GM19099 (cell line): ENCODE results near the gene RERE.

Source experiments
- POLR2A ChIP-seq: IDR thresholded peaks from 3 replicates; pipeline ENCODE4 v1.6.1; 2011; ENCODE audit warnings: low read depth; ENCODE audit not compliant: insufficient read length; ENCODE audit errors: extremely low read depth

RERE gene

DNA sequence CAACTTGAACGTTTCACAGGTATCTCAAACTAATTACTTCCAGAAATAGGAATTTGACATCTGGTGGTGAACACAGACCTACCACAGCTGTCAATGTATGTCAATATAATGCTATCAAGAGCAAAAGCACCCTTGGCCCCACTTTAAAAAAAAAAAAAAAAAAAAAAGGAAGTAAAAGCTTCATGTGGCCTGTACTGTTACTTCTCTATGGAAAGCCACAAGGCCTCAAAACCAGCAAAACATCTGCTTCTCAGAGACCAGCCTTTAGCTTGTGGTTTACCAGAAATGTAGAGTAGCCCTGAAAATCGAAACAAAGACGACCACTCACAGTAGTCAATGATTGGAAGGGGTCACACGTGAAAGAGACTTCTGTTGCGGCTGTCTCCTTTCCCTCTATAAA, 389.9 kb downstream of the RERE start:
- TF ChIP-seq POLR2A, result no peak

DNA sequence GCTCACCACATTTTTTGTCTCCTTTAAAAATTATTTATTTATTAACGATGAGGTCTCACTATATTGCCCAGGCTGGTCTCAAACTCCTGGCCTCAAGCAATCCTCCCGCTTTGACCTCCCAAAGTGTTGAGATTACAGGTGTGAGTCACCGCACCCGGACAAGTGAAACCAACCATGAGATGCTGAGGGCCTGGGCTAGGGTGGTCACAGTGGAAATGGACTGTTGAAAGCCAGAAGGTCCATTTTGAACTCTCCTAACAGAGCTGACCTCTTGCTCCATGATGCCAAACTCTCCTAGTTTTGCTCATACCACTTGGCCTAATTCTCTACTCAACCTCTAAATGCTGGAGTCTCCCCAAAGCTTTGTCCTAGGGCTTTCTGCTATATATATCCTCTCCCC, 390.4 kb downstream of the RERE start:
- TF ChIP-seq POLR2A, result no peak

DNA sequence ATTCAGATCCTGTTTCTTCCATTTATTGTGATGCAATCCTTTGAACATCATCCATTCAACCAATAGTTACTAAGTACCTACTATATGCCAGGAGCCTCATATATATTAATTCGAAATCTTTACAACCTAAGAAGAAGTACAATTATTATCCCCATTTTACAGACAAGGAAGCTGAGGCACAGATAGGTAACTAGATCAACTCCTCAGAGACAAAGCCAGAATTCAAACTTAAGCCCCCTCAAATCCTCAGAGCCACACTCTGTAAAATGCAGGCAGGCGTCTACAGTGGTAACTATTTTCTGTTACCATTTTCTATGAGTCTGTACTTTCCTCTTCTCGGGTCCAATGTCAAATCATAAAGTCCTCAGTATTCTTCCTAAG, 391.7 kb downstream of the RERE start:
- TF ChIP-seq POLR2A, result no peak

DNA sequence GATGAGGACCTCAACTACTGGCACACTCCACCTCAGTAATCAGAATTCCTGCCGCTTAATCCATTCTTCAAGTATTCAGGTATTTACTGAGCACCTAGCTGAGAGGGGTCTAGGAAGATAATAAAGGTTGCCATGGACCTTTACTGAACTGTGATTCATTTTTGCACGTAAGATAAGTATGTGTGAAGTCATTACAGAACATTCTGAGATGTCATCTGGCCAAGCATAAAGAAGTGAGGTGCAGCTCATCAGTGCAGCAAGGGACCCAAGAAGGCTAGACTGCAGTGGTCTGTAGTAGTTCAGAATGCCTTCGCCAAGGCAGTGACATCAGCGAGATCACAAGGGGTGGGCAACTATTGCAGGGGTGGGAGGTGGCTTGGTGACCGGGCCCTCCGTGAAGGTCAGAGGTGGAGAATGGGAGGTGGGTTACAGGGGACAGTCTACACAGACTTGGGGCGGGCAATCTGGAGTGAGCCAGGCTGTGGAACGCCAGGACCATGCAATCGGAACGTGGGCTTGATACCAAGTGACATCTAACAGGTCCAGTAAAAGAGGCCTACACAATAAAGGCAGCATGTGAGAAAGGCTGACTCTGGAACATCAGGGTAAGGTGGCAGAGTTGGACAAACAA, 392.2 kb downstream of the RERE start:
- TF ChIP-seq POLR2A, result no peak

DNA sequence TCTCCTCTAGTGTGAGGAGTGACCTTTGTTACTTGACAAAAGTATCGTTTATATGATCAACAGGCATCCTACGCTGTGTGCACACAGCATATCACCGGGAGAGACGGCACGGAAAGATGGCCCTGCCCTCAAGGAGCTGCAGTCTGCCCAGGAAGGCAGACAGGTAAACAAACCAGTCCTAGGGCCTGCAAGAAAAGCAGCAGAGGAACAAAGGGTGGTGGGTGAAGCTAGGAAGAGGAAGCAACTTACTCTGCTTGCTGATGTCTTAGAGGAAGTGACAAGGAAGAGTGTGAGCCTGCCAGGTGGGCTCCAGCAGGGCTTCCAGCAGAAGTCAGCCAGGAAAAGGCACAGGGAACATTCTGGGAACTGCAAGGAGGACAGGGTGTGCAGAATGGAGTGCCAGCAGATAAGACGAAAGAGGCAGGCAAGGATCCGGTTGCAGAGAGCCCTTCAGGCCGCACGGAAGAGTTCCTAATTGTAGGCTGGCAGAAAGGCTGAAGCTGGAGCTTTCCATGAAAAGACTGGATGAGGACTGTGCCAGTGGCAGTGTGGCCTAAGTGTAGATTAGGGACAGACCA, 392.8 kb downstream of the RERE start:
- TF ChIP-seq POLR2A, result no peak

DNA sequence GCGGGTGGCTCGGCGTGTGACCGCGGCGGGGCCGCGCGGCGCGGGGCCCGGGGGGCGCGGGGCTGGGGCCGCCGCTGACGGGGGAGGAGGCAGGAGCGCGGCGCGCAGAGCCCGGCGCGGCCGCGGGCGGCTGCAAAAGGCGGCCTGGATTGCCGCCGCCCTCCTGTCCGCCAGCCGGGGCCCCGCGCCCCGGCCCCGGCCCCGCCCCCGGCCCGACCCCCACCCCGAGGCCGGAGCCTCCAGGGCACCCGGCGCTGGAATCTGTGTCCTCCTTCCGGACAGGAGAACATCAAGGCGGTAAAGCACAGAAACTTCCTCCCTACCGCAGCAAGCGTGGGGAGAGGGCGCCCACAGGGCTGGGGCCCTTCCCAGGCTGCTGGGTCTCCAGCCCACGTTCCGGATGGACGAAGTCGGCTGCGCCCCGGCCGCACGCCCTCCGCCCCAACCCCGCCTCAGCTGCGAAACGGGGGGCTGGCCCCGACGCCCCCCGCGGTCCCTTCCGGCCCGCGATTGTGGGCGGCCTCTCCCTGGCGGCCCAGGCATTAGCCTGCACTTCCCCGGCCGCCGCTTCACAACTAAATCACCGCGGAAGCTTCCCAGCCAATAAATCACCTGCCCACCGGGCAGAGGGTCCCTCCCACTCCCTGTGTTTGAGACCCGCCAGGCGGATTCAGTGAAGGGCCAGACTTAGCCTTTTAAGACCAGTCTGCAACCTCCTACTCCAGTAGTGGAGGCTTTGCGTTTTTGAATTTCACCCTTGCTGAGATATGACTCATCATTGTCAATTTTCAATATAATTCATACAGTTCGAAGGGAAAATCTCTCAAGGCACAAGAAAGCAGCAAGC, 393.5 kb downstream of the RERE start:
- peak; percentile 44 for TF ChIP-seq POLR2A

DNA sequence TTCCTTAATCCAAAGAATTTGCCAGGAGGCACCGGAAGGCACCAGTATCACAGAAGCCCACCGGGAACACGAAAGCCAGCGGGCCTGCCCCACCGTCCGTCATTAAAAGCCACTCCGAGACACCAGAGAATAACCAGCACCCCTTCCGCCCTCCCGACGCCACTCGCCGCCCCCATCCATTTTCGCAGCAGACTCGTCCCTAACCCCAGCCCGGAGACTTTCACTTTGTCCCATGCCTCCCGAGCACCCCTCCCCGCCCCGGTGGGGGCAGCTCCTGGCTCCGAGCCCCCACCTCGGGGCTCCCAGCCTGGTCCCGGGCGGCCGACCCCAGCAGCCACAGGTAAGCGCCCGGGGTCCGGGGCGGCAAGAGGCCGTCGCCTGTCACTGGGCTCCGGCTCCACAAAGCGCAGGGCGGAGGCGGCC, 394.2 kb downstream of the RERE start:
- peak; percentile 22 for TF ChIP-seq POLR2A

DNA sequence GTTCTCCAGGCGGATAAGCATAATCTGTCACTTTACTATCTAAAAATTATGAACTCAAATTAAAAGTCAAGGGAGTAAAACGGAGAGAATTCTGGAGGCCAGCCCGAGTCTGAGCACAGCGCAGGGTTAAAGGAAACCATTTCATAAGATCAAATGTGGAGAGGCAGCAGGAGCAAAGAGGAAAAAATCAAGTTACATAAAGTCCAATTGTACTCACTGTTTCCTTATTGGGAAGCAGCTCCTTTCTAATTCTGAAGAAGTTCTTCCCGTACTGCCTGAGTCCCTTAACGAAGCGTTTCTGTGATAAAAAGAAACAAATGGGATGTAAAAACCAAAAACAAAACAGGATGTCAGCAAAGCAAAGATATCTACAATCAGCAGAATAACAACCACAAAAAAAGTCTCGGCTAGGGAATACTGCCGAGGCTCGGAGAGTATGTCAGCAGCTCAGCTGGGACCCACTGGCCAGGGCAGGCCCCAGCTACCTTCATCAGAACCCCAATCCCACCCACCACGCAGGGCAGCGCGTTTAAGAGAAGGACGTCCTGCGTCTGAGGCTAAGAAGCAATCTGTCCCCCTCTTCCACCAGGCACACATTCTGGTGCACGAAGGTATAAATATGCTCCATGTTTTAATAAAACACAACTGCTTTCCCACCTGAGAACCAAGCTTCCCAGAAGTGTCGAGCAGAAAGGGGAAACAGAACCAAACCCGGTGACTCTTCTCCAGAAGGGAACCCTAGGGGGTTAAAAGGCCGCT, 394.8 kb downstream of the RERE start:
- TF ChIP-seq POLR2A, result peak; percentile 24

DNA sequence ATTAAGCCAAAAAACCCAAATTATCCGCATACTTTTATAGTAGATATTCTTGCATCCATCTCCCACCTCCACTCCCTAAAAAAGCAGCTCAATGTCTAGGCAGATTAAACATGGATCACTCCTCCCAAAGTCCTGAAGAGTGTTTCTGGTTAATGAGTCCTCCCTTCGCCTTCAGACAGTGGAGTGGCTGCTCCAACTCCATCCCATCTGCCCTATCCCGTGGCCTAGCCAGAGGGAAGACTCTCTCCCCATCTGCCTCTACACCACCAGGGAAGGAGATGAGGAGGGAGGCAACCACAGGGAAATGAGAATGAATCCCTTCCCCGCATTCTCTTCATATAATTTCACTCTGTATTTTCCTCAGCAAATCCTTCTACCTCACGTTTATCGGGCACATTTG, 395.7 kb downstream of the RERE start:
- no peak for TF ChIP-seq POLR2A

DNA sequence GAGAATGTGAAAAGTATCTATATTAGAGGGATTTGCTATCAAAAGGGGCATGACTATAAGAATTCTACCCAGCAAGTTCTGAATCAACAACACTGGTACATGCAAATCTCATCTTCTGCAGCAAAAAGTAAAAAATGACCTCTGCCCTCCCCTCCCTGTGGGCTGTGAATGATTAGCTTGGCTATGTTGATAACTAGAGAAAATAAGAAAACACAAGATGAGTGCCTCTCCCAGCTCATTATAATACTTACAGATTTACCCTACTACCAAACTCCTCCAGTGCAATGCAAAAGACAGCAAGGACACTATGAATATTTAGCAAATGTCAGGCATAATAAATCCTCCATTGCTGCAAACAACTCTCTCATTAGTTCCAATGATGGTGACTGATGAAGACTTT, 397.1 kb downstream of the RERE start:
- no peak for TF ChIP-seq POLR2A

DNA sequence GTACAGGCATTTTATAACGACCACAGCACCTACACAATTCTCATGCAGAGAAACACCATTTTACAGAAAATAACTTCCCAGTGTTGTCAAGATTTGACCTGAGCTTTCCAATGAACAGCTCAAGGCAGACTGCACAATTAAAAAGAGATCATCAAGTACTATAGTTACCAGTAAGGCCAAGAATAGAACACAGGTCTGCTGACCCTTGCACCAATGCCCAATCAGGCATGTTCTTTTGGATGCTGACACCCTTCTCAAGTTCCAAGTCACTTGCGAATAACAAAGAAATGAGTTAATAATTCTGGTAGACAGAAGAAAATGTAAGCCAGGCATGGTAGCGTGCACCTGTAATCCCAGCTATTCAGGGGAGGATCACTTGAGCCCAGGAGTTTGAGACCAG, 397.6 kb downstream of the RERE start:
- peak; percentile 22 for TF ChIP-seq POLR2A

DNA sequence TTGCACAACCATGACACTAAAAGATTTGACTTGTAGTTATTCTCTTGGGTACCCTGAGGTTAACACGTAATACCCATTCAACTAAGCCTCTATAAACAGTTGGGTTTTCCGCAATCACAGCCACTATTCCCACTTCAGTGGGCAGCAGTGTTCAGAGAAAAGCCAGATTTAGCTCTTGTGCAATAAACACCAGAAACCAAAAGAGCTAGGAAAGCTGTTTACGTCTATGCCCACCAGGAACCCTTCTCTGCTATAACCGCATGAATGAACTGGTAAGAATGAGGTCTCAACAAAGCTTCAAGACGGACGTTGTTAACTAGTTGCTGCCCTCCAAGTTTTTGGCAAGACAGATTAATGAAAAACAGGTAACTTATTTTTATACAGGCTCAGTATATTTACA, 398.3 kb downstream of the RERE start:
- no peak for TF ChIP-seq POLR2A

DNA sequence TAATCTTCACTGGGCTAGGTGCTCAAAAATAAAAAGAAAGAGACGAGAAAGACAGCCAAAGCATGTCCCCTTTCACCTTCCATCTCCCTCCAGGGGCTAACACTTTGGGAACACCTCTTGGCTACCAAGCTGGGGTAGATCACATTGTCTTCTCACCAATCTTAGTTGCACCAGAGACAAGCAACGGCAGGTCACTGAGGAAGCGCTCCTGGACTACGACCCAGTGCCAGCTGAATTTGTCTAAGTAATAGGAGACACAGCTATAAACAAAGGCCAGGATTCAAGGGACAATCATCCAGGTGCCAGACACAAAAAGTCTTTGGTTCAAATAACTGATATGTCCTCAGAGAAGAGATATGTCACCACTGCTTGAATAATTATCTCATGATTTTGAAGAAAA, 399.1 kb downstream of the RERE start:
- no peak for TF ChIP-seq POLR2A

DNA sequence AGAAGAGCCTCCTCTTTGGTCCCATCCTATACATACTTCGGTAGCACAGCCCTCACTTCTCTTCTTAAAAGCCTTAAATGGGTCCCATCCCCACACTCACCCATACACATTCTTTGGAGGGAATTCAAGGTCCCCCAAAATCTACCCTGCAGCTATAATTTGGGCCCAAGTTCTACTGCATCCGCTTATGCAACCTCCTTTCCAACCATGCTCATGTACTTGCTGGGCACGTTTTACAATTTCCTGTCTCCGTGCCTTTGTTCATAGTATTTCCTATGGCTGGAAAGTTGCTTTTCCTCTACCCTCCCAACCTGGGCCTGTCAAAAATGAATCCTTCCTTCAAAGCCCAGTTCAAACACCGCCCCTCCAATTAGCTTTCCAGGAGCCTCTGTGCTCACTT, 399.8 kb downstream of the RERE start:
- no peak for TF ChIP-seq POLR2A

DNA sequence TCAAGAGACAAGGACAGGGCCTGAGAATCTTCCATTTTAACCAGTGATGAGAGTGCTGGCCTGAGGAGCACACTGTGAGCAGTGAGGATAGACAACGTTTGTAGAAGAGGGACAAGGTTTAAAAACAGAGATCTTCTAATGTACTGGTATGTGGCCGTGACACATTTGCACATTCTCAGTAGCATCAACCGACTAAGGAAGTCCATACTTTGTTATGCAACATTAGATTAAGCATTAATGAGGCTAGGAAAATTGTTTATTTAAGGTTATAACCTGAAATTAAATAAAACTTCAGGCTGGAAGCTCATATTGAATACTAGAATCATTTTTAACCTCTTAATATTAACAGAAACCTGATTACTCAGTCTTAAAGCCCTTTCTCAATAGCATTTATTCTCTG, 400.6 kb downstream of the RERE start:
- TF ChIP-seq POLR2A, result no peak
